HG03378 (cell line): ENCODE data around the gene TMEM164.
"Not testable (repeated sequence)": the region's sequence is repeated elsewhere in the genome, so short reads cannot be mapped to it uniquely, and the experiment has no call there.

ENCODE experiments used
- ATAC-seq: cut with Tn5 transposase; IDR thresholded peaks from one replicate; pipeline ENCODE4 v1.9.1; 2021; ENCODE audit warnings: mild to moderate bottlenecking, moderate library complexity; ENCODE audit not compliant: unreplicated experiment

Gene TMEM164

GRCh38 chrX:110002300-110003166, at the start of gene TMEM164:
TSS of gene TMEM164 (plus strand) at chrX:110003114. CDS start at chrX:110003775, 661 bp downstream.
- peak; percentile 43 for ATAC-seq

- no peak for ATAC-seq
Measured at GRCh38 chrX:109954333-109954732, 48.6 kb upstream of the TMEM164 start.

- ATAC-seq = no peak
Measured at GRCh38 chrX:109954955-109955354, 48.0 kb upstream of the TMEM164 start.

GRCh38 chrX:109958266-109958665, 44.6 kb upstream of the TMEM164 start:
- no peak for ATAC-seq

- no peak for ATAC-seq
Measured at GRCh38 chrX:109959356-109959871, 43.5 kb upstream of the TMEM164 start.

- ATAC-seq = no peak
Measured at GRCh38 chrX:109964390-109964789, 38.5 kb upstream of the TMEM164 start.

GRCh38 chrX:109966246-109966645, 36.7 kb upstream of the TMEM164 start:
- no peak for ATAC-seq

GRCh38 chrX:109967156-109967555, 35.8 kb upstream of the TMEM164 start:
- no peak for ATAC-seq

- ATAC-seq = not testable (repeated sequence)
Measured at GRCh38 chrX:109970841-109971240, 32.1 kb upstream of the TMEM164 start.

- no peak for ATAC-seq
Measured at GRCh38 chrX:109974906-109975655, 27.8 kb upstream of the TMEM164 start.

- ATAC-seq = not testable (repeated sequence)
Measured at GRCh38 chrX:109985210-109985609, 17.7 kb upstream of the TMEM164 start.

GRCh38 chrX:109987884-109988283, 15.0 kb upstream of the TMEM164 start:
- ATAC-seq = no peak

GRCh38 chrX:109990582-109991276, 12.2 kb upstream of the TMEM164 start:
- ATAC-seq = no peak

- no peak for ATAC-seq
Measured at GRCh38 chrX:109992203-109992602, 10.7 kb upstream of the TMEM164 start.

- ATAC-seq = no peak
Measured at GRCh38 chrX:109995155-109995554, 7.8 kb upstream of the TMEM164 start.

GRCh38 chrX:109997786-109998452, 5.0 kb upstream of the TMEM164 start:
- no peak for ATAC-seq

GRCh38 chrX:110000000-110000399, 2.9 kb upstream of the TMEM164 start:
- no peak for ATAC-seq

GRCh38 chrX:110000847-110001713, 1.8 kb upstream of the TMEM164 start:
- ATAC-seq = no peak

- ATAC-seq = peak; percentile 24
Measured at GRCh38 chrX:110001740-110002299, 1.1 kb upstream of the TMEM164 start.
